GM23338 (cell line): Measurements from ENCODE around the gene PRELID2. TPM values are rescaled to one million over a fixed set of nuclear protein-coding genes. Genes with fewer than 3 reads are reported as not detected.

Experiments
- ATAC-seq: fragments of 200-7000 bp; cut with Tn5 transposase; 3 replicates; pipeline ENCODE4 v1.9.1; 2020
- DNase-seq: peaks from one replicate; pipeline ENCODE4 v3.0.0-alpha.2; 2015; ENCODE audit warnings: low spot score
- H2AFZ ChIP-seq: fragments of 200-600 bp; sonication (generic); 2 replicates; pipeline ENCODE4 v1.8.0; 2016; ENCODE audit warnings: antibody characterized with exemption, mild to moderate bottlenecking, moderate library complexity
- H3F3A ChIP-seq: fragments of 200-600 bp; sonication (generic); replicated peaks from 2 replicates; pipeline ENCODE4 v1.8.0; 2017; ENCODE audit warnings: antibody characterized with exemption, mixed run types, low read depth
- H3K27ac ChIP-seq: fragments of 200-600 bp; sonication (generic); 2 replicates; pipeline ENCODE4 v1.6.1; 2016; ENCODE audit warnings: low read depth
- H3K27me3 ChIP-seq: fragments of 200-600 bp; sonication (generic); 2 replicates; pipeline ENCODE4 v1.8.0; 2016; ENCODE audit warnings: mild to moderate bottlenecking, mixed run types, moderate library complexity; ENCODE audit not compliant: insufficient read depth
- H3K36me3 ChIP-seq: fragments of 200-600 bp; sonication (generic); 2 replicates; pipeline ENCODE4 v1.8.0; 2016; ENCODE audit warnings: mild to moderate bottlenecking; ENCODE audit not compliant: insufficient read depth
- H3K4me1 ChIP-seq: fragments of 200-600 bp; sonication (generic); 2 replicates; pipeline ENCODE4 v1.8.0; 2016; ENCODE audit warnings: mild to moderate bottlenecking, moderate library complexity; ENCODE audit not compliant: insufficient read depth
- H3K4me2 ChIP-seq: fragments of 200-600 bp; sonication (generic); 2 replicates; pipeline ENCODE4 v1.7.1; 2017; ENCODE audit warnings: mixed run types
- H3K4me3 ChIP-seq: fragments of 200-600 bp; sonication (generic); 2 replicates; pipeline ENCODE4 v1.6.1; 2016; ENCODE audit warnings: mixed run types
- H3K79me2 ChIP-seq: fragments of 200-600 bp; sonication (generic); replicated peaks from 2 replicates; pipeline ENCODE4 v1.8.0; 2017; ENCODE audit warnings: mild to moderate bottlenecking; ENCODE audit not compliant: insufficient read depth
- H3K9me2 ChIP-seq: fragments of 200-600 bp; sonication (generic); 2 replicates; pipeline ENCODE4 v1.8.0; 2017; ENCODE audit not compliant: insufficient read depth
- H4K20me1 ChIP-seq: fragments of 200-600 bp; sonication (generic); replicated peaks from 2 replicates; pipeline ENCODE4 v1.8.0; 2017; ENCODE audit warnings: mild to moderate bottlenecking; ENCODE audit not compliant: insufficient read depth
- H3K27ac Mint-ChIP-seq: 2 replicates; pipeline ENCODE4 v1.8.0; 2020; ENCODE audit warnings: inconsistent platforms, mild to moderate bottlenecking, moderate library complexity, mixed read lengths
- H3K27me3 Mint-ChIP-seq: 3 replicates; pipeline ENCODE4 v1.8.0; 2022; ENCODE audit warnings: low read depth, mild to moderate bottlenecking, moderate library complexity, mixed read lengths, inconsistent platforms; ENCODE audit not compliant: insufficient read depth, poor library complexity
- H3K36me3 Mint-ChIP-seq: 3 replicates; pipeline ENCODE4 v1.8.0; 2021; ENCODE audit warnings: low read depth, mild to moderate bottlenecking, inconsistent platforms, moderate library complexity, mixed read lengths
- H3K4me1 Mint-ChIP-seq: 3 replicates; pipeline ENCODE4 v1.8.0; 2020; ENCODE audit warnings: mild to moderate bottlenecking, inconsistent platforms, mixed read lengths
- H3K4me3 Mint-ChIP-seq: 3 replicates; pipeline ENCODE4 v1.8.0; 2021; ENCODE audit warnings: moderate library complexity, mild to moderate bottlenecking, inconsistent platforms, mixed read lengths
- H3K9me3 Mint-ChIP-seq: 3 replicates; pipeline ENCODE4 v1.8.0; 2020; ENCODE audit warnings: moderate library complexity, mild to moderate bottlenecking, inconsistent platforms, mixed read lengths
- CREB1 ChIP-seq: fragments of 250-450 bp; sonication (Bioruptor Pico); IDR thresholded peaks from 2 replicates; pipeline ENCODE4 v1.5.0; 2020; ENCODE audit warnings: low read depth, mild to moderate bottlenecking, moderate library complexity
- EZH2 ChIP-seq: fragments of 200-600 bp; sonication (generic); IDR thresholded peaks from one replicate; pipeline ENCODE4 v1.8.0; 2017; ENCODE audit warnings: antibody characterized with exemption, mild to moderate bottlenecking, low read depth; ENCODE audit not compliant: unreplicated experiment
- JUNB ChIP-seq: IDR thresholded peaks from one replicate; pipeline ENCODE4 v1.6.1; 2016; ENCODE audit warnings: antibody characterized with exemption; ENCODE audit not compliant: unreplicated experiment
- NANOG ChIP-seq: IDR thresholded peaks from 2 replicates; pipeline ENCODE4 v1.6.1; 2016; ENCODE audit warnings: antibody characterized with exemption, borderline replicate concordance
- POLR2AphosphoS5 ChIP-seq: IDR thresholded peaks from 2 replicates; pipeline ENCODE4 v1.6.1; 2016; ENCODE audit warnings: antibody characterized with exemption, low read depth
- REST ChIP-seq: IDR thresholded peaks from one replicate; pipeline ENCODE4 v1.6.1; 2018; ENCODE audit warnings: antibody characterized with exemption; ENCODE audit not compliant: unreplicated experiment
- STAT1 ChIP-seq: IDR thresholded peaks from one replicate; pipeline ENCODE4 v1.6.1; 2016; ENCODE audit warnings: antibody characterized with exemption; ENCODE audit not compliant: unreplicated experiment
- ZNF331 ChIP-seq: fragments of 250-450 bp; sonication (Bioruptor Pico); IDR thresholded peaks from 2 replicates; pipeline ENCODE4 v1.5.0; 2020; ENCODE audit warnings: low read depth, mild to moderate bottlenecking, moderate library complexity
- ZNF462 ChIP-seq: fragments of 250-450 bp; sonication (Bioruptor Pico); IDR thresholded peaks from 2 replicates; pipeline ENCODE4 v1.5.0; 2020; ENCODE audit warnings: mild to moderate bottlenecking, moderate library complexity
- polyA plus RNA-seq: library from polyadenylated mRNA; unstranded; fragments of >200 nt; fragmentation: Nextera tagmentation; extraction: Ambion mirVana; gene quantifications from 2 replicates; pipeline ENCODE4 v1.2.1, GENCODE V29; 2016
- total RNA-seq: library from RNA; depleted of rRNA; stranded (reverse); fragments of >200 nt; shearing (Covaris generic); gene quantifications from 2 replicates; pipeline ENCODE4 v1.2.3, GENCODE V29; 2014

The PRELID2 gene
- total and polyA plus RNA-seq, 2 experiments from 2014 or later: 9.3 to 9.8 TPM

GRCh38 chr5:145743396-145744061 lies 91.6 kb downstream of the PRELID2 start:
- 0 out of 2 replicates have a peak, but pooled peaks cover 6% of the 10 kb centered on the region for H3K9me2 ChIP-seq
- no peak overlapping the region for H3K4me2 ChIP-seq
- Mint-ChIP-seq H3K27me3 (no peaks in the 10 kb centered on the region), H3K4me1 (no peaks in the 10 kb centered on the region), H3K4me3 (no peak overlapping the region), H3K36me3 (no peaks in the 10 kb centered on the region; the same call in 1 of the 3 replicates), H3K9me3 (peaks cover 10% of the 10 kb centered on the region; the same call in 1 of the 3 replicates), H3K27ac (no peak overlapping the region)
- no peak overlapping the region for H2AFZ ChIP-seq
- DNase-seq (no peak), ATAC-seq (no peak)
- no peaks in the 10 kb centered on the region for H4K20me1 ChIP-seq
- no peak overlapping the region for H3K4me3 ChIP-seq
- no peak overlapping the region for H3K27ac ChIP-seq
- H3F3A ChIP-seq: no peaks in the 10 kb centered on the region
- H3K27me3 ChIP-seq: no peaks in the 10 kb centered on the region
- H3K4me1 ChIP-seq: no peaks in the 10 kb centered on the region
- no peaks in the 10 kb centered on the region for H3K79me2 ChIP-seq
- H3K36me3 ChIP-seq: peaks cover 2% of the 10 kb centered on the region; the same call in 1 of the 2 replicates
- TF ChIP-seq CREB1 (CRISPR knock-in tag): no peak
- TF ChIP-seq JUNB: no peak
- no peak for TF ChIP-seq ZNF331 (CRISPR knock-in tag)
- TF ChIP-seq STAT1: no peak
- no peak for TF ChIP-seq REST

GRCh38 chr5:145739843-145740242 lies 95.3 kb downstream of the PRELID2 start:
- Histone ChIP-seq H3K79me2 (no peaks in the 10 kb centered on the region), H2AFZ (no peak overlapping the region), H3K27ac (no peak overlapping the region), H3F3A (no peaks in the 10 kb centered on the region), H3K27me3 (no peaks in the 10 kb centered on the region), H3K4me3 (no peak overlapping the region), H3K9me2 (no peaks in the 10 kb centered on the region), H4K20me1 (no peaks in the 10 kb centered on the region), H3K36me3 (no peaks in the 10 kb centered on the region), H3K4me1 (no peaks in the 10 kb centered on the region), H3K4me2 (no peak overlapping the region)
- H3K27me3 Mint-ChIP-seq: no peaks in the 10 kb centered on the region
- no peak for DNase-seq
- no peak overlapping the region for H3K27ac Mint-ChIP-seq
- no peak overlapping the region for H3K4me3 Mint-ChIP-seq
- no peak for ATAC-seq
- H3K9me3 Mint-ChIP-seq: peaks cover 6% of the 10 kb centered on the region; the same call in 1 of the 3 replicates
- no peaks in the 10 kb centered on the region; the same call in 2 of the 3 replicates for H3K36me3 Mint-ChIP-seq
- H3K4me1 Mint-ChIP-seq: no peaks in the 10 kb centered on the region
- TF ChIP-seq ZNF462 (CRISPR knock-in tag) (no peak), POLR2AphosphoS5 (no peak), STAT1 (no peak), NANOG (no peak), CREB1 (CRISPR knock-in tag) (no peak), JUNB (no peak), EZH2 (no peak)
